ENCODE data around the gene INSL3.

- TF ChIP-seq POLR2AphosphoS5 (IDR thresholded peaks at IDR 0.05; ENCODE audit: insufficient read depth, low read depth, low read length) (no peak), POLR2A (IDR thresholded peaks at IDR 0.05; ENCODE audit: low read depth, low read length) (no peak), JUN (IDR thresholded peaks at IDR 0.05; ENCODE audit: borderline replicate concordance, insufficient read depth, insufficient read length, low read depth) (no peak), EZH2 (IDR thresholded peaks at IDR 0.05; ENCODE audit: borderline replicate concordance, low read depth, low read length, severe bottlenecking) (no peak), MYC (IDR thresholded peaks at IDR 0.05; ENCODE audit: low read depth, low read length) (no peak), GATA2 (IDR thresholded peaks at IDR 0.05; ENCODE audit: insufficient read depth, insufficient read length, low read depth, low read length) (no peak), FOS (IDR thresholded peaks at IDR 0.05; ENCODE audit: borderline replicate concordance, insufficient read depth, low read length) (no peak)
- TF ChIP-seq, protein P1, sequence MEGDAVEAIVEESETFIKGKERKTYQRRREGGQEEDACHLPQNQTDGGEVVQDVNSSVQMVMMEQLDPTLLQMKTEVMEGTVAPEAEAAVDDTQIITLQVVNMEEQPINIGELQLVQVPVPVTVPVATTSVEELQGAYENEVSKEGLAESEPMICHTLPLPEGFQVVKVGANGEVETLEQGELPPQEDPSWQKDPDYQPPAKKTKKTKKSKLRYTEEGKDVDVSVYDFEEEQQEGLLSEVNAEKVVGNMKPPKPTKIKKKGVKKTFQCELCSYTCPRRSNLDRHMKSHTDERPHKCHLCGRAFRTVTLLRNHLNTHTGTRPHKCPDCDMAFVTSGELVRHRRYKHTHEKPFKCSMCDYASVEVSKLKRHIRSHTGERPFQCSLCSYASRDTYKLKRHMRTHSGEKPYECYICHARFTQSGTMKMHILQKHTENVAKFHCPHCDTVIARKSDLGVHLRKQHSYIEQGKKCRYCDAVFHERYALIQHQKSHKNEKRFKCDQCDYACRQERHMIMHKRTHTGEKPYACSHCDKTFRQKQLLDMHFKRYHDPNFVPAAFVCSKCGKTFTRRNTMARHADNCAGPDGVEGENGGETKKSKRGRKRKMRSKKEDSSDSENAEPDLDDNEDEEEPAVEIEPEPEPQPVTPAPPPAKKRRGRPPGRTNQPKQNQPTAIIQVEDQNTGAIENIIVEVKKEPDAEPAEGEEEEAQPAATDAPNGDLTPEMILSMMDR (IDR thresholded peaks at IDR 0.05; ENCODE audit: extremely low read depth in 1 of 2, insufficient read depth in 1 of 2, low read depth in 1 of 2, low read length in 2 of 2), result no peak
- TF ChIP-seq, protein P2, sequence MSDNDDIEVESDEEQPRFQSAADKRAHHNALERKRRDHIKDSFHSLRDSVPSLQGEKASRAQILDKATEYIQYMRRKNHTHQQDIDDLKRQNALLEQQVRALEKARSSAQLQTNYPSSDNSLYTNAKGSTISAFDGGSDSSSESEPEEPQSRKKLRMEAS (IDR thresholded peaks at IDR 0.05; ENCODE audit: insufficient read depth, insufficient read length), result no peak
Observed at GRCh38 chr19:17772172-17772571, 49.1 kb downstream of the INSL3 start.
